GM19023 (cell line): Measurements from ENCODE around the gene TMA7.

Experiments used
- ATAC-seq: cut with Tn5 transposase; IDR thresholded peaks from one replicate; pipeline ENCODE4 v1.9.1; 2021; ENCODE audit warnings: mild to moderate bottlenecking, moderate library complexity; ENCODE audit not compliant: unreplicated experiment

The TMA7 gene

DNA sequence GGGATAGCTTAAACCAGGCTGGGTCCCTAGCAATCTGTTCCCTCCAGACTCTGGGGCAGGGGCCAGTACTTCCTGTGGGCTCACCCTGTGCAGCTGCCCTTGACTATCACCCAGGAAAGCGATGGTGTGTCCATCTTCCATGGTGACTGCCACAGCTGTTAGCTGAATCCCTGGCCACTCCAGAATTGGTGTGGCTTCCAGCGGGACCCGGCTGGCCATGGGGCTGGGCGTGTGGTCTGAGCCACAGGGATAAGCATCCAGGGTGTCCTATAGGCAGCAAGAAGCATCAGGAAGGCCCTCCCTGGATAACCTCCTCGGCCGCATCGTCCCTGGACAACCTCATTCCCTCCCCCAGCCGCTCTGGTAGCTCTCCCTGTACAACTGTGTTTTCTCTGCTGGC, 17.4 kb upstream of the TMA7 start:
- no peak for ATAC-seq

DNA sequence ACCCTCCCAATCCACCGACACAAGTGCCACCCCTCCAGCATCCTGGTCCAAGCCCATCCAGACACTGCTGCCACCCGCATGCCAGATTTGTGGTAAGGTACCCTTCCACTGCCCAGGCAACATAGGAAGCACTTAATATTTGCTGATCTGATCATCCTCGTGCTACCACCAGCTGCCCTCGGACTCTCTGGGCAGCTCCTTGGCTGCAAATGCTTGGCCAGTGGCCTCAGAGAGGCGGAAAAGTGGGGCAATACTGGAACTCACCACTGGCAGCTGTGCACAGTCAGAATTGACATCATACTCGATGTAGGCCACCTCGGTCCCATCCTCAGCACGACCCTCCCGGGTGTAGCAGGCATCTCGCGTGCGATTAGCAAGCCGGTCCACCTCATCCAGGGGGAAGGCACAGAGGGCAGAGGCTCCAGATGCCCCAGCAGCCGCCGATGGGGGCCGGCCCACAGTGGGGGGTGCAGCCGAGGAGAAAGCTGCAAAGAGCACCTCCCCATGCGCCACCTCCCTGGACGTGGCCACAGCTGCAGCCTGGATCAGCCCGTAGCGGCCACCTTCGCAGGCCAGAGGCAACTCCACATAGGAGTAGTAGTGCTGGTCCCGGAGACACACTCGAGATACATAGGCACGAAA, 16.7 kb upstream of the TMA7 start:
- ATAC-seq: no peak

DNA sequence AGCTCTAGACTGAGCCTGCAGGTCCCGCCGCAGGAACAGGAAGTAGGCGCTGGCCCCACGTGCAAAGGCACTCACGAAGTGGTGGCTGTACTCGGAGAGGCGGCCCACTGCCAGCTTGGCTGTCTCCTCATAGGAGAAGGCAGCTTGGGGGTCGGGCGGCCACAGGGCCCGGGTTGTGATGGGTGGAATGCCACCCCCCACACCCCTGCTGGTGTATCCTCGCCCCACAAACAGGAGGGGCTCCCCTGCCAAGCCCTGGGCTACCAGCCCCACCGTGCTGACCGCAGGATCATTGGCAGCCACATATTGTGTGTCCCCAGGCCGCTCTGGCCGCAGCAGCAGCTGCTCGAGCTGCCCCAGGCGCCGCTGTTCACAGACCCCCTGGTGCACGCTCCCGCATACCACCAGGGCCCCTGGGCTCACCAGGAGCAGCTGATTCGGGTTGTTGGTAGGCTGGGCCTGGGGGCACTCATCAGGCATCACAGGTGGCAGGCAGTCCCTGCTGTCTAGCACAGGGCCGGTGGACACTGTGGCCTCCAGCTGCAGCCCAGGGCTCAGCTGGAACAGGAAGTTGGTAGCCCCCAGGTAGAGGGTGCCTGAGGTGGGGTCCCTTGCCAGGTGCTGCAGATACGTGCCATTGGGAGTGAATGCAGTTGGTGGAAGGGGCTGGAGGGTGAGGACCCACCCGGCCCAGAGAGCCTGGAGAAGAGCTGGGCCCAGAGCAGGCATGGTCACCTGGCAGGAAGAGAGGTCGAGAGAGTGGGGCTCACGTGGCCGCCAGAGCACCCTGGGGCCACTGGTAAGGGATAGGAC, 16.0 kb upstream of the TMA7 start:
- no peak for ATAC-seq

DNA sequence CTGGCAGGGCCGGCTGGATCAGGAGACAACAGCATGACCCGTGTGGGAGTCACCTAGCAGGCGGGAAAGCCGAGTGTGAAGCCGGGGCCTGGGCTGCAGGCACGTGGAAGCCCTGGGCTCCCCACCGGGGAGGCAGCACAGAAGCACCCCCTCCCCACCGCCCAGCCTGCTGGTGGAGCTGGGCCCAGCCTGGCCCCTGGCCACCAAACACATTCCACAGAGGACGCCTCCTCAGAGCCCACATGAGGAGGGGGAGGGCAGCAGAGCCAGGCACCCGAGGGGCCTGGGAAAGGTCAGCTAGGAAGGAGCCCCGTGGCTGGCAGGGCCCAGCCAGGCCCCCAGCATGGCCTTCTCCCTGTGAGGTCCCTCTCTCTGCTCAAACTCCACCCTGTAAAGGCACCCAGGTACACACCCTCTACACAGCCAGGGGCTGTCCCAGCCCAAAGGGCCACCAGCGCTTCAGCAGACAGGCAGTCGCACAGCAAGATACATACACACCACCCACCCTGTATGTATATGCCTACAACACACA, 14.7 kb upstream of the TMA7 start:
- no peak for ATAC-seq

DNA sequence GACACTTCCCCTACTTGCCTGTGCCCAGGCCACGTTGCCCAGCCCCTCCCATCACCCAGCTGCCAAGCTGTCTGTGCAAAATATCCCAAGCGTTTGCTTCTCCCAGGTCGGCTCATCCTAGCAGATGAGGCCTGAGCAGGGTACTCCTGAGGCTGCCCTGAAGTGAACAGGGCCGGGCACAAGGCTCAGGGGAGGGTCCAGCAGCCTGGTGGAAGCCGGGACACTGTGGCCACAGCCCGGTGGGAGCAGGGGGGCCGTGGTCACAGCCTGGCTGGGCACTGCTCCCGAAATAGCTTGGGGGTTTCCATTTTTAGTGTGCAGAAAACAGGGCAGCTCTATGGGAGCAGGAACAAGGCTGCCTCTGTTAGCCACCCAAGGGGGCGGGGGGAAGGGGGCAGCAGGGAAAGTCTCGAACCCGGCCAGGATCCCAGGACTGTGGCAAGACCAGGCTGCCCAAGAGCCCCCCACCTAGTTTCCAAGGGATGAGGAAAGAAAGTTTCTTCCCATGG, 13.6 kb upstream of the TMA7 start:
- no peak for ATAC-seq

DNA sequence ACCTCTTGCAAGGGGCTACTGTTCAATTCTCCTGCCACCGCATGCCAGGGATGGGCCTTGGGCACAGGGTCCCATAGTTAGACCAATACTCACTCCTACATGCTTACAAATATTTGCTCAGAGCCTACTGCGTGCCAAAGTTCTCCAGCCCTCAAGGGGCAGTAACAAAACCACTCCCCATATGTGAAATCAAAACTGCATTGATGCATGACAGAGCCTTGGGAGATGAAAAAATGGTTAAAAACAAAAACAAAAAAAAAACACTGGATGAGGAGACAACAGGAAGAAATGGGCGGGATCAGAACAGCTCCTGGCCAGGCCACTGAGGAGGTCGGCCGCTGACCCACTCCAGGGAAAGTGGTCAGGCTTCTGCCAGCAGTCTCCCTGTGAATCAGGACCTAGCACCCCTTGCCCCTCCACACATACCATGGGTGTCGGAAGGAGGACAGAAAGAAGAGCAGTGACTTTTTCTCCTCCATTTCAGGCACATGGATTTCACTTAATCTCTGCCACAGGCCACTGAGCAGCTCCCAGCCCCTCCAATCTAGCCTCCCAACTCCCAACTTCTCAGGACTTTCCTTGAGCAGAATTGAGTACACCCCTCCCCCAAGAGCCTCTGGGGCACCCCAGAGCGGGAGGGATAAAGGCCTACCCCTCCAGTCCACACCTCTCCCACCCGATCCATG, 13.0 kb upstream of the TMA7 start:
- no peak for ATAC-seq

DNA sequence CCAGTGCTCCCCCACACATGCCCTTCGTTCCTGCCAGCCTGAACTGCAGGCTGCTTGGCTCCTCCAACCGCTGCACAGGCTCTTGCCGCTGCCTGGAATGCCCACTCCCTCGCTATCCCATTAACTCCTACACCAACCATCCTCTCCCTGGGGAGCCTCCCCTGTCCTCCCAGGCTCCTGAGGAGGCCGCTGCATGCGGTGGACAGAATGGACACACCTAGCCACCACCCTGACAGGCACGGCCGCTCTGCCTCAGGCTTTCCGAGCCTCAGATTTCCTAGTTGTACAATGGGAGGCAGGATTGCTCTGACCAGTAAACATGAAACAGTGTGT, 12.5 kb upstream of the TMA7 start:
- no peak for ATAC-seq

DNA sequence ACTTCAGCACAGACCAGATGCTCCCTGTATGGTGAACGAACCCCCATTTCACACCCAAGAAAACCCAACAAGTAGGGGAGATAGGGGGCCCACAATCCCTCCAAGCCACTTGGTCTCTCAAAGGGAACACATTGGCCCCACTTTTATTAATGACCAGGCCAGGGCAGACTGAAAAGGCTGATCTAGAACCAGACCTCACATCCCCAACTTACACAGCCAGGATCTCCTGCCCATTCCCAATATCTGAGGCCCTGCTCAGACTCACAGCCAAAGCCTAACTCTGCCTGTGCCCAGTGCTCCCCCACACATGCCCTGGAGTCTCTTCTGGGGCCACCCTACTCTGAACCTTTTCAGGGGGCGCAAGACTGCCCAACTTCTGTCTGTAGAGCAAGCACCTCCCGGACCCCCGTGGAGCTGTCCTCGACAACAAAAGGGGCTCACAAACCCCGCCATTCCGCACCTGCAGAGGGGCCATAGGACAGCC, 11.9 kb upstream of the TMA7 start:
- ATAC-seq: no peak

DNA sequence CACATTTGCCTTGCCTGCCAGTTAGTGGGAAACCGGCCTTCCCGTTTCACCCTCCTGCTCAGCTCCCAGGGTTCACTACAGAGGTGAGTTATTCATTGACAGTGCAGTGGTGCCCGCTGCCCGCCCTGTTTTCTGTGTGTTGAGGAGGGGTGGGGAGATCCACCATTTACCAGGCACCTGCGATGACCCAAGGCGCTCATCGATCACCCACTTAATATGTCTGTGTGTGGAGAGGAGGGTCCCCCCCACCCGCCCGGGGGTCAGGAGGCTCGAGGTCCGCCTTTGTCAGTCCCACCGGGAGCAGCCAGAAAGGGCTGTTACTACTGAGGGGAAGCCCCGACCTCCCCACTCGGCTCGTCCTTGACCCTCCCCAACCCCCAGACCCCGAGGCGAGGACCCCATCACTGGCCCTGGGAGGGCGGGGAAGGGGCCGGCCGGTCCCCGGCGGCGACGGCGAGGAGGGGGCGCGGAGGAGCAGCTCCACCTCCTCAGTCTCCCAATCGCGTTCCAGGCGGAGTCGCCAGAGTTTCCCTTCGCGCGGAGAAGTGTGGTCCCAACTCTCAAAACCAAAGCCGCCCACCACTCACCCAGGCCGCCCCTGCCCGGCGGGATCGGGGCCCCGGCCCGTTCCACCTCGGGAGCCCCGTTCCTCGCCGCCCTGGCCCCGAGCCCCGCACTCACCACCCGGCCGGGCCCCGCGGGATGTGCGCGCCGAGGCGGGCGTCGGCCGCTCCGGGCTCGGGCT, 11.3 kb upstream of the TMA7 start:
- peak; percentile 35 for ATAC-seq

DNA sequence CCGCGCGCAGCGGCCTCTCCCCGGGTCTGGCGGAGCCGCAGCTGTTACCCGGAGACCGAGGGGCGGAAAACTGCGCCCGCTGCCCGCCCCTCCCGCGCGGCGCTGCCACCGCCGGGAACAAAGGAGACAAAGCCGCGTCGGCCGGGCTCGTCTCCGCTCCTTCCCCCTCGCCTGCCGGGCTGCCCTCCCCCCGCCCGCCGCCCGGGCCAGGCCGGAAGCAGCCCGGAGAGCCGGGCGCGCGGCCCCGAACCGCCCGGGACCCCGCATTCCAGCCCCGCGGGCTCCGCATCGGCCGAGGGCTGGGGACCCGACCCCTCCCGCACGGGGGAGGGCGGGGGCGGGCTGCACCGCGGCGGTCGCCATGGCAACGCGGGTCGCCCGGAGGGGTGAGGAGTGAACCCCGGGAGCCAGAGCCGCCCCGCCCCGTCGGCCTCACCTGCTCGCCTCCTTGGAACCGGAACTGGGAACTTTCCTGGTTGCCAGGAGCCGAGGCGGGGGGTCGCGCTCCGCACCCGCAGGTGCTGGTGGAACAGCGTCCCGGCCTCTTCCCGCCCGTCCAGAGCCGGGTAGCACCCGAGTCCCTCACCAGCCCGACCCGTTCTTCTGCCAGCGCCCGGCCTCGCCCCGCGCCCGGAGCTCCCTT, 10.6 kb upstream of the TMA7 start:
- peak; percentile 46 for ATAC-seq

DNA sequence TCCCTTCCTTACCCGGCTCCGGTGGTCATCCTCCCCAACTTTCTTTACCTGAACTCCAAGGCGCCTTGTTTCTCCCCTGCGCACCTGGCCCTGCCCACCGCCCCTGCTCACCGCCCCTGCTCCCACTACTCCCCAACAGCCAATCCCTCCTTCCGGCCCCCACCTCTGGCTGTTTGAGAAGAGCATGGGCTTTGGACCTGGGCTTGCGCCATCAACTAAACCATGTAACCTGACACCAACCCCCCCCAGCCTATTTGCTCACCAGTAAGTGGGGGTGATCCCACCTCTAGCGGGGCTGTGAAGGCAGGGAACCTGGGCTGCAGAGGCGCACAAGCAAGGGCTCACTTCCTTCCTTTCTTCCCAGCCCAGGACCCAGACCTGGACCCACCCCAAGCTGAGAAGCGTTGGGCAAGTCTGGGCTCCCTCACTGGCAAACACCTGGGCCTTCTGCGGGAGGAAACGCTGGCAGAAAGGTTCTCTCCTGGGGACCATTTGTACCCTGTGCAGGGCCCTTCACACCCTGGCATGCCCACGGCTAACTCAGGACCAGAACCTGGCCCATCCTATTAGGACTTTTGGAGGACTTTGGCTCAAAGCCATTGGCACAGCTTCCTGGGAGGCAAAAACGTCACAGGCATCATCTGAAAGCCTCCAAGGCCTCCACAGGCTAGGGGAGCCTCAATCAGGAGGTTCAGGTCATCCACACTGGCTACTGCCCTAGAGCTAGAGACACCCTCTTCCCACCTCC, 9.9 kb upstream of the TMA7 start, which contains the start of gene PLXNB1:
Gene PLXNB1, minus strand, starts transcription at position 127 of the 748 bp plus-strand sequence. CDS start 5,475 bp downstream, outside the sequence.
- ATAC-seq: peak; percentile 8

DNA sequence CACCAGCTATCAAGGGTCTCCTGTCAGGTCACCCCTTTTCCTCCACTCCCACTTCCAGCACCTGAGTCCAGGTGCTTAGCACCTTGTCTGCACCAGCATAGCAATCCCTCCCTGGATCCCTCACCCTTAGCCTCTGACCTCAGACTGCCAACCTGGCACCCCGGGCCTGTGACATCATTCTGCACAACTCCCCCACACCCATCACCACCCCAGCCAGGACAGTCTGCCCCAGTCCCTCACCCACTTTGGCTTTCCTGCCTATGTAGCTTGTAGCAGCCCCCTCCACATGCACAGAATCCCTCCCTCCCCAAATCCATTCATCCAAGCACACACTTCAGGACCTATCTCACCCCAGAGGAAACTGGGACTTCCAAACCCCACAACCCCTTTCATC, 9.4 kb upstream of the TMA7 start:
- ATAC-seq: no peak

DNA sequence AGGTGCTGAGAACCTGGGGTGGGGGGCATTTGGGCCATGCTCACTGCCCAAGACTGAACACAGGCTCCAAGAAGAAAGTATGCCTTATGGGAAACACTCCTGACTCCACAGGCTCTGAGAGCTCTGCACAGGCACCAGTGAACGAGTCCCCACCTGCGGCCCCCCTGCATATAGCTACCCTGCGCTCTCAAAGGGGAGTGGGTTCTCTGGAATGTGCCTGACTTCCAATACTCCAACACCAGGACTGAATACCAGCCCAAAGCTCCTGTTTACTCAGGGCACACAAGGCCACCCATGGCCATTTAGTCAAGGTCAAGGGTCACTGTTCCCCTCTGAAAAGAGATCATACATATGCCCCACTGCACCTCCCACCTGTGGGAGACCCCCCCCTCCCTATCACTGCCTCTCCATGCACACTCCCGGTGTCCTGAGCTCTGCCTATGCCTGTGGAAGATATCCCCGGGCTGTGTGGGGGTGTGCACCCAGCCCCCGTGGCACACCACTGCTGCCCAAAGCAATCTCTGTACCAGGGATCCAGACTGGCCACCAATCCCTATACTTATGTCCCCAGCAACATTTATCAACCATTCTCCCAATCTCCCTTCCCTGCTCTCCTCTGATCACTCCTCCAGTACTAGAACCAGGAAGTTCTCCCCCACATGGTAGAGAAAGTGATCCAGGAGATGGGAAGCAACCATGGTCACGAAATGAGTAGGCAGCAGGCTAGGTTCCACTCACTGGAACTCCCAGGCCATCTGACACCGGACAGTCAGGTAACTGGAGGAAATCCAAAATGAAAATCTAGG, 8.6 kb upstream of the TMA7 start:
- no peak for ATAC-seq

DNA sequence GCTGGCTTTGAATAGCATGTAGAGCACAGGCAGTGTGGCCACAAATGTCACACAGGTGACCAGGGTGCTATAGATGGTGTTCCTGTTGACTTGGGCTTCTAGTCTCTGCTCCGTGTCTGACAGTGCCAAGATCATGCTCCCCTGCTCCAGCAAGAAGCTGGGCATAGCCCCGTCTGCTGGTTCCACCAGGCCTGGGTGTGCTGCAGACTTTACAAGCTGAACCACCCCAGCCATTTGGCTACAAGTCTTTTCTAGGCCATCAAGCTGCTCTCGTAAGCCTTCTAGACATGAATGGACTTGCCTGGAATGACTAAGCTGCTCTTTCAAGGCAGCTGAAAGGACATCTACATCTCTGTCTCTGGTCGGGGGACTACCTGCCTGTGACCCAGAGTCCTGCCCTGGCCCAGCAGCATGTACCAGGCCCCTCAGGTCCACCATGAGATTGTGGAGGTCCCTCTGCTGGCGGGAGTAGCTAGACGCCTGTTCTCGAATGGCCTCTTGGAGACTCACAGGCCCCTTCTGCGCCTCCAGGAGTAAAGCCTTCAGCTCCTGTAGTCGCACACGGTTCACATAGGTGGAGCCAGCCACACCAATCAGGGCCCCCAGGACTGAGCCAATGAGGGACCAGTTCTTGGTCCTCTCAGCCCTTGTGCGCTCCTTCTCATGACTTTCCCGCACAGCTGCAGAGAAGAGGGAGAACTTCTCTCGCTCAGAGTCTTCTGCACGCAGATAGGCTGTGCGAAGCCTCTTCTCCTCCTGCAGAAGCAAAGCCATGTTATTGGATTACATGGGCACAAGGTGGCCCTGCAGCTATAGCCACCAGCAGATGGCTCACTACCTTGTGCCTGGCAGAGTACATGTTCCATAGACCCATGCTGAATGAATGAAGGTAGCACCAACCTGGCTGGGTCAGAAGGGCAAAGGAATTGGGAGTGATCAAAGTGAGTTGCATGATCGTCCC, 7.4 kb upstream of the TMA7 start:
- no peak for ATAC-seq

DNA sequence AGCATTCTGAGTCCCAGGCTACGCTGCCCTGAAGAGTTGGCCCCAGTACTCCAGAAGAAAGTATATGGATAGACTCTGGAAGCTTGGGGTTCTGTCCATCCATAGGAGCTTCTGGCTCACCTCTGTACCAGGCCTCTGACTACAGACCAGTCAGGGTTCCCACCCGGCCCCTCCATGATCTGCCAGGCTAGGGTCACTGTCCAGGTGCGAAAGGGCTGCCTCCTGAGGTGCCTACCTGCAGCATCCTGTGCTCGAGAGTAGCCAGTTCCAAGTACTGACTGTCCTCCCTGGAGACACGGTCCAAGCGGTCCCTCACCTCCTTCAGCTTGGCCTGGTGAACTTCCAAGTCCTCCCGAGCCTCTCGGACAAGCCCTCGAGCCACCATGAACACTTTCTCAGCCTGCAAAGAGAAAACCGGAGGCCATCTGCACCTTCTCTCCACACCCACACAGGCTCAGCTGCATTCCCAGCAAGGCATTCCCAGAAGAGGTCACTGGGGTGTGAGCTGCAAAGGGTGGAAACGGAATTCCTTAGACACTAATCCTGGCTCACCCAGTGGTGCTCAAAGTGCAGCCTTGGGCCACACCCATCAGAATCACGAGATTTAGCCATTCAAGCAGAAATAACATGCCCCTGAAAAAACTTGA, 6.5 kb upstream of the TMA7 start:
- ATAC-seq: no peak

DNA sequence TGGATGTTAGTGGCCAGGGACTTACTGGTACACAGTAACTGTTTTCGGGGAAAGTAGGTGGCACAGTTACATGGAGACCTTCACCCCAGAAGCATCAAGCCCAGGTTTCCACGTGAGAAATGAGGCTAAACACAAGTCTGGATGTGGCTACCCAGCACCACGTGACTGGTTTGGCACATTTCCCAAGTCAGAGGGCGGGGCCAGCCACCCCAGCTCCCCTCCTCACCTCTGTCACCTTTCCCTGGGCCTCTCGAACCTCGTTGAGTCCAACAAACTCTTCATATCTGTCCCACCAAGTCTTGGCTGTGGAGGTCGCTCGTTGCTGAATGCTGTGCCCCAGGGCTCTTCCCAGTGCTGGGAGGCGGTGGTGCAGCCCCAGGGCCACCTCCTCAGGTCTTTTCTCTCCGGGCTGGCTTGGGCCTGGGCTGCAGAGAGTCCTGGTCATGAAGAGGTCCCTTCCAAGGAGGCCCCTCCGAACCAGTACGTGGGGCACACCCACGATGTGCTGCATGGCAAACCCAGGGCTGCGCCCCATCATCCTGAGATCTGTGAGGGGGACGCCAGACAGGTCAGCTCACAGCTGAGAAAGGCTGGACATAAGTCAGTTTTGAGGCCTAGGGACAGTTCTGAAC, 5.3 kb upstream of the TMA7 start:
- ATAC-seq: no peak

DNA sequence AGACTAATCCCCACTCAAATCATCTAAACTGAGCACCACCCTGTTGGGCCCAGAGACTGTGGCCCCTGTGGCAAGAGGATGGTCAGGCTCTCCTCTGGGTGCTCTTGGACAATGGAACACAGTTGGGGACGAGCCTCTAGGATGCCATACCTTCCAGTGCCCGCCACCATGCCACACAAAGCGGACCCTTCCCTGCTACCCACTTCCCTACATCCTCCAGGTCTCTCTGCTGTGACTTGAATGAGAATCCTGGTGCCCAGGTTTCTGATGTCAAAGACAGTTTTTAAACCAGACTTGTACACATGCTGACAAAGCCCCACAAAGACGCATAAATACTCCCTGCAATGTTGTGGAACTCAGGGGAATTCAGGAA, 4.8 kb upstream of the TMA7 start:
- no peak for ATAC-seq
